MCF 10A (cell line): Measurements from ENCODE around the gene KIFC3. TPM values are rescaled to one million over a fixed set of nuclear protein-coding genes. Genes with fewer than 3 reads are reported as not detected.
A peak's percentile ranks its signal among the peaks of the same experiment; 100 is the strongest.

ENCODE experiments used
- BruUV-seq: library from RNA; stranded (reverse); fragments of 400-500 nt; replicated peaks from 2 replicates; lab custom pipeline; 2021; lab: Mats Ljungman, UMichigan
- CTCF ChIA-PET: fragments of 300-600 bp; sonication (Branson Sonifier 250); formaldehyde crosslinking; extraction: SDS; loops from one replicate; lab custom pipeline; 2021; ENCODE audit warnings: antibody characterized with exemption, inconsistent platforms; lab: Yijun Ruan, JAX
- POLR2A ChIA-PET: fragments of 300-600, 350-650 bp; sonication (Branson Sonifier 250); formaldehyde crosslinking; extraction: SDS; loops from one replicate; lab custom pipeline; 2020; ENCODE audit warnings: antibody characterized with exemption, inconsistent platforms; lab: Yijun Ruan, JAX
- DNase-seq: peaks from one replicate; pipeline ENCODE4 v3.0.0-alpha.2; 2018; ENCODE audit not compliant: unreplicated experiment
- H3K27ac Mint-ChIP-seq: one replicate; pipeline ENCODE4 v1.8.0; 2022; ENCODE audit warnings: mild to moderate bottlenecking, low read depth, mixed read lengths; ENCODE audit not compliant: unreplicated experiment
- H3K27me3 Mint-ChIP-seq: one replicate; pipeline ENCODE4 v1.8.0; 2022; ENCODE audit warnings: mixed read lengths; ENCODE audit not compliant: insufficient read depth, unreplicated experiment
- H3K36me3 Mint-ChIP-seq: one replicate; pipeline ENCODE4 v1.8.0; 2022; ENCODE audit warnings: mild to moderate bottlenecking, moderate library complexity, mixed read lengths; ENCODE audit not compliant: insufficient read depth, unreplicated experiment
- H3K4me1 Mint-ChIP-seq: one replicate; pipeline ENCODE4 v1.8.0; 2022; ENCODE audit warnings: mixed read lengths; ENCODE audit not compliant: insufficient read depth, unreplicated experiment
- H3K4me3 Mint-ChIP-seq: one replicate; pipeline ENCODE4 v1.8.0; 2022; ENCODE audit warnings: mild to moderate bottlenecking, moderate library complexity, mixed read lengths; ENCODE audit not compliant: unreplicated experiment
- H3K9me3 Mint-ChIP-seq: one replicate; pipeline ENCODE4 v1.8.0; 2022; ENCODE audit warnings: mixed read lengths; ENCODE audit not compliant: unreplicated experiment
- CTCF ChIP-seq: fragments of 200-600 bp; IDR thresholded peaks from one replicate; pipeline ENCODE4 v1.8.0; 2022; ENCODE audit warnings: antibody characterized with exemption, mild to moderate bottlenecking; ENCODE audit not compliant: unreplicated experiment
- intact Hi-C: fragments of 100-400 bp; cut with micrococcal nuclease; formaldehyde crosslinking; loops from 2 replicates; pipeline ENCODE4 v1.14.1; 2022
- total RNA-seq: library from RNA; stranded (reverse); gene quantifications from 2 replicates; pipeline ENCODE4 v1.2.3, GENCODE V29; 2022

The KIFC3 gene
- total RNA-seq, 1 experiment from 2014 or later: 120 TPM

DNA sequence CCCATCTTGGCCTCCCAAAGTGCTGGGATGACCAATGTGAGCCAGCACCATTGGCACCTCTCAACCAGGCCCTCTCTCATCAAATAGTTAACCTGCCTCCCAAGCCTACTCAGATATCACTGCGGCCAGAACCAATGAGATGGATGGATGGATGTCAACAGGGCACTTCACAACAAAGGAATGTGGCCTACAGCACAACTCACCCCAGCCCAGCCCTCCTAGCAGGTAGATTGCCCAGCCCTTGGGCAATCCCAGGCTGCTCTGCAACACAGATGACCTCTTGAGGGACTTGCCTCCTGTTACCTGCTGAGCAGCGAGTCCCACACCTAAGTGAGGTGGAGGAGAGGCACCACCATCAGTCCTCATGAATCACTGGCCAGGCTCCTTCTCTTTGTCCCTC, 22.6 kb upstream of the KIFC3 start:
- Mint-ChIP-seq H3K4me3 (no peak overlapping the region), H3K36me3 (no peaks in the 10 kb centered on the region)

GRCh38 chr16:57823836-57824235, 21.5 kb upstream of the KIFC3 start:
- intact Hi-C loops: no loop called here
- Mint-ChIP-seq H3K27me3 (no peaks in the 10 kb centered on the region), H3K36me3 (no peaks in the 10 kb centered on the region), H3K9me3 (no peaks in the 10 kb centered on the region), H3K27ac (no peak overlapping the region), H3K4me3 (no peak overlapping the region), H3K4me1 (peaks cover 24% of the 10 kb centered on the region)
- no peak for TF ChIP-seq CTCF
- ChIA-PET POLR2A (interaction anchor here (0.6 to 1.2 kb wide), 5 partner anchors 9 to 102 kb away, joined by 3 to 4 read pairs (median 3); no protein-coding TSS in a partner anchor), CTCF (interaction anchor here (1.2 kb wide), 1 partner anchor 39 kb away, joined by 5 read pairs; no protein-coding TSS in a partner anchor)
- DNase-seq: peak; percentile 85
- no TSS peak for BruUV-seq

More for the DNA sequence above, 22.6 kb upstream of the KIFC3 start:
- CTCF ChIA-PET: interaction anchor here (1.0 kb wide), 1 partner anchor 69 kb away, joined by 3 read pairs; no protein-coding TSS in a partner anchor
- intact Hi-C loops: no loop called here
- H3K9me3 Mint-ChIP-seq: no peaks in the 10 kb centered on the region
- peaks cover 24% of the 10 kb centered on the region for H3K4me1 Mint-ChIP-seq
- POLR2A ChIA-PET: interaction anchor here (2.0 kb wide), 1 partner anchor 8 kb away, joined by 7 read pairs; no protein-coding TSS in a partner anchor
- peak; percentile 56 for DNase-seq
- no TSS peak for BruUV-seq
- TF ChIP-seq CTCF: no peak
- H3K27me3 Mint-ChIP-seq: no peaks in the 10 kb centered on the region
- no peak overlapping the region for H3K27ac Mint-ChIP-seq

DNA sequence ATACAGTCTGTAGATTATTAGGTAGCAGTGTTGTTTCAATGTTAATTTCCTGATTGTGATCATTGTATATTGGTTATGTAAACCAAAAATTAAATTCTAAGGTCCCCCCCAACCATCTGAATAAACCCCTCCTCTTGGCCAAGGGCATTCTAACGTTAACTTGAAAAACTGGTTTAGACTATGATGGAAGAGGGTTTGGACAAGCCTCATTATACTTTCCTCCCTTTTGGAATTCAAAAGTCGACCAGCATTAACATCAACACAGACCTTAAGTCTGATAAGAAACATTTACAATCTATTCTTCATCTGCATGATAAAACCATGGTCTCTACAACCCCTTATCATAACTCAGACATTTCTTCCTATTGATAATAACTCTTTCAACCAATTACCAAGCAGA, 20.6 kb upstream of the KIFC3 start:
- POLR2A ChIA-PET: no interaction called here
- Mint-ChIP-seq H3K36me3 (no peaks in the 10 kb centered on the region), H3K4me1 (peaks cover 24% of the 10 kb centered on the region), H3K9me3 (no peaks in the 10 kb centered on the region), H3K27me3 (no peaks in the 10 kb centered on the region), H3K4me3 (no peak overlapping the region), H3K27ac (no peak overlapping the region)
- CTCF ChIA-PET: interaction anchor here (0.6 to 2.3 kb wide), 4 partner anchors 25 to 393 kb away, joined by 3 to 7 read pairs (median 3); no protein-coding TSS in a partner anchor
- intact Hi-C loops: no loop called here
- DNase-seq: no peak
- BruUV-seq: no TSS peak
- TF ChIP-seq CTCF: no peak

- H3K4me3 Mint-ChIP-seq: no peak overlapping the region
- no peak overlapping the region for H3K27ac Mint-ChIP-seq
- no peak for TF ChIP-seq CTCF
- ChIA-PET CTCF (interaction anchor here (0.6 to 2.3 kb wide), 3 partner anchors 26 to 392 kb away, joined by 3 to 7 read pairs (median 3); no protein-coding TSS in a partner anchor), POLR2A (interaction anchor here (0.6 kb wide), 1 partner anchor 41 kb away, joined by 3 read pairs; no protein-coding TSS in a partner anchor)
- H3K9me3 Mint-ChIP-seq: no peaks in the 10 kb centered on the region
- intact Hi-C loops: no loop called here
- H3K4me1 Mint-ChIP-seq: peaks cover 24% of the 10 kb centered on the region
- no peaks in the 10 kb centered on the region for H3K36me3 Mint-ChIP-seq
- BruUV-seq: no TSS peak
- no peak for DNase-seq
- H3K27me3 Mint-ChIP-seq: no peaks in the 10 kb centered on the region
These were observed 19.8 kb upstream of the KIFC3 start for GRCh38 chr16:57822018-57822553.
